Central memory CD8-positive, alpha-beta T cell (primary cell): ENCODE data around the gene ARHGAP23.

ENCODE experiments used
- ATAC-seq: fragments of 150-1000 bp; cut with Tn5 transposase; replicated peaks from 2 replicates; pipeline ENCODE4 v1.10.0; 2022; ENCODE audit warnings: mild to moderate bottlenecking, moderate FRiP score, moderate number of reproducible peaks; ENCODE audit not compliant: poor library complexity, severe bottlenecking; ENCODE audit errors: extremely low read depth
- DNase-seq, 2 donors: peaks; one replicate each; pipeline ENCODE4 v3.0.0; 2021; ENCODE audit warnings: low spot score in 2 of 2
- H3K27ac Mint-ChIP-seq: one replicate; pipeline ENCODE4 v1.8.0; 2022; ENCODE audit warnings: low read depth, mild to moderate bottlenecking, moderate library complexity, mixed read lengths
- H3K27me3 Mint-ChIP-seq: one replicate; pipeline ENCODE4 v1.8.0; 2022; ENCODE audit warnings: mixed read lengths
- H3K36me3 Mint-ChIP-seq: one replicate; pipeline ENCODE4 v1.8.0; 2022; ENCODE audit warnings: mild to moderate bottlenecking, moderate library complexity, mixed read lengths; ENCODE audit not compliant: insufficient read depth
- H3K4me1 Mint-ChIP-seq: one replicate; pipeline ENCODE4 v1.8.0; 2022; ENCODE audit warnings: mixed read lengths
- H3K4me3 Mint-ChIP-seq: one replicate; pipeline ENCODE4 v1.8.0; 2022; ENCODE audit warnings: mild to moderate bottlenecking, moderate library complexity, mixed read lengths
- H3K9me3 Mint-ChIP-seq: one replicate; pipeline ENCODE4 v1.8.0; 2022; ENCODE audit warnings: mixed read lengths

The ARHGAP23 gene

DNA sequence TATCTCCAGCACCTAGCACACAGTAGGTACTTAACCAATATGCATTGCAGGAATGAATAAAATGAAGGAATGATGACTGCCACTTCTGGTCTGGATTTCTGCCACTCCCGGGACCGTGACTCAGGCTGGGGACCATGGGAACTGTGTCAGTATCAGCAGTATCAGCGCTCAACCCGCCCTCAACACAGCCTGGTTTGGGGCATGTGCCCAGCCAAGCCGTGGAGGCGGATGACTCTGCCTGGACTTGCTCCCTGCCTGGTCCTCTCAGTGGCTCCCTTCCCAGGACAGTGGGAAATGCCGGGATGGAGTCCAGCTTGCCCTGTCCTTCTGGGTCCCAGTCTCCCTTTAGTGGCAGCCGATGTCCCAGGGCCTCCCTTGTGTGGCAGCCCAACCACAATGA is 122.4 kb downstream of the ARHGAP23 start:
- no peak for ATAC-seq
- H3K27me3 Mint-ChIP-seq, result peaks cover 65% of the 10 kb centered on the region
- DNase-seq, result no peak
- H3K4me1 Mint-ChIP-seq, result no peaks in the 10 kb centered on the region
- H3K36me3 Mint-ChIP-seq, result no peaks in the 10 kb centered on the region
- H3K27ac Mint-ChIP-seq, result no peak overlapping the region
- no peaks in the 10 kb centered on the region for H3K9me3 Mint-ChIP-seq
- no peak overlapping the region for H3K4me3 Mint-ChIP-seq

GRCh38 chr17:38551121-38551520 is 122.9 kb downstream of the ARHGAP23 start:
- H3K4me1 Mint-ChIP-seq, result no peaks in the 10 kb centered on the region
- no peaks in the 10 kb centered on the region for H3K9me3 Mint-ChIP-seq
- ATAC-seq, result no peak
- no peak overlapping the region for H3K27ac Mint-ChIP-seq
- peaks cover 65% of the 10 kb centered on the region for H3K27me3 Mint-ChIP-seq
- no peak overlapping the region for H3K4me3 Mint-ChIP-seq
- H3K36me3 Mint-ChIP-seq, result no peaks in the 10 kb centered on the region
- DNase-seq, result no peak

DNA sequence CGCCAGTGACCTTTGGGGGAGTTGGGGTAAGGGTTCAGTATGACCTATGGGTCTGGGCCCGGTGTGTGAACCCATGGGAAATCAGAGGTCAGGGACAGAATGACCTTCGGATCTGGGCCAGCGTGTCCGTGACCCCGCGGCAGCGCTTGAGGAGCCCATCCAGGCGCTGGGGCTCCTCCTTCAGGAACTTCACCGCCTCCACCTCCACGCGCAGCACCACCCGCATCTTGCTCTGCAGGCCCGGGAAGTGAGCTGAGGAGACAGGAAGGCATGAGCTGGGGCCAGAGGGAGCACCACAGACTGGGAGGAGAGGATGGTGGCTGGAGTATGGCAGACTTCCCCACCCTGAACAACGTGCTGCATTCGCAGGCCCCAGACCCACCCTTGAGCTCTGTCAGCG is 124.1 kb downstream of the ARHGAP23 start:
- Mint-ChIP-seq H3K27me3 (peaks cover 57% of the 10 kb centered on the region), H3K27ac (no peak overlapping the region)

GRCh38 chr17:38554430-38555350 is 126.4 kb downstream of the ARHGAP23 start:
- Mint-ChIP-seq H3K27me3 (peaks cover 33% of the 10 kb centered on the region), H3K4me3 (no peak overlapping the region), H3K9me3 (no peaks in the 10 kb centered on the region), H3K36me3 (peaks cover 2% of the 10 kb centered on the region), H3K4me1 (peaks cover 12% of the 10 kb centered on the region), H3K27ac (no peak overlapping the region)
- DNase-seq, result no peak
- ATAC-seq, result no peak

More for the DNA sequence above, 124.1 kb downstream of the ARHGAP23 start:
- ATAC-seq (no peak), DNase-seq (no peak)
- Mint-ChIP-seq H3K36me3 (no peaks in the 10 kb centered on the region), H3K9me3 (no peaks in the 10 kb centered on the region), H3K4me3 (no peak overlapping the region), H3K4me1 (no peaks in the 10 kb centered on the region)

DNA sequence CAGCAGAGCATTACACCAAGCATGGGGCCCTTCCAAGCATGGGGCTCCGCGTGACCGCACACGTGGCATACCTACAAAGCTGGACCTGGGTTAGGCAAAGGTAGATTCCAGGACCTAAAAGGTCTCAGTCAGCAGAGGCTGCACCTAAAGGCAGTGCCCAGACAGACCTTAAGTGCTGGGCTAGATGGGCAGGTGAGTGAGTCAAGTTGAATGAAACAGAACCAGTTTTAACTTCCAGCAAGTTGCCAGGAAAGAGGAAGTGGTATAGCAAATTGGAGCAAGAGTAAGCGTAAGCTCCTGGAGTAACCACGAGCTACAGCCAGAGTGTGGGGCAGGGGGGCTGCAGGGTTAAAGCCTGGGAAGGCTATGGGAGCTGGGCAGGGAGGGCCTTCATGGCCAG is 128.0 kb downstream of the ARHGAP23 start:
- DNase-seq (no peak), ATAC-seq (no peak)
- H3K4me3 Mint-ChIP-seq, result no peak overlapping the region
- H3K27me3 Mint-ChIP-seq, result peaks cover 36% of the 10 kb centered on the region
- H3K4me1 Mint-ChIP-seq, result peaks cover 20% of the 10 kb centered on the region
- no peak overlapping the region for H3K27ac Mint-ChIP-seq
- no peaks in the 10 kb centered on the region for H3K9me3 Mint-ChIP-seq
- H3K36me3 Mint-ChIP-seq, result peaks cover 2% of the 10 kb centered on the region

DNA sequence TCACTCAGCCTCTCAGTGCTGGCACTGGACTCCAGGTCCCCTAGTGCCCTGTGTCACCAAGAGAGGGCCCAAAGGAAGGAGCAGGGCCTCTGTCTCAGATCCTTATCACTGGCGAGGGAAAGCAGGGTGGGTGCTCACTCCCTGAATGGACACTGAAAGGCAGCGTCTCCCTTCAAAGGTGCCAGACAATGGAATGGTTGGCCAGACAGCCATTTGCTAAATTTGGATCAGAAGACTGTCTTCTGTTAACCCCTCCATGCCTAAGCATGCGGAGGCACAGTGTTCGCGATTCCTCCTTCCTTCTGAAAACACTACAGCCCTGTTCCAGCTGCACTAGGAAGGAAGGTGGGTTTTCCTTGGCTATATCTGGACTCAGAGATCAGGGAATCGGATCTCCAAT is 129.1 kb downstream of the ARHGAP23 start:
- Mint-ChIP-seq H3K9me3 (no peaks in the 10 kb centered on the region), H3K27ac (no peak overlapping the region), H3K4me1 (peaks cover 22% of the 10 kb centered on the region), H3K27me3 (peaks cover 30% of the 10 kb centered on the region), H3K4me3 (peak overlapping the region; percentile 95), H3K36me3 (peaks cover 3% of the 10 kb centered on the region)
- ATAC-seq (no peak), DNase-seq (no peak)

- Mint-ChIP-seq H3K27ac (no peak overlapping the region), H3K36me3 (peaks cover 3% of the 10 kb centered on the region), H3K4me3 (peak overlapping the region; percentile 95), H3K27me3 (peaks cover 35% of the 10 kb centered on the region), H3K9me3 (no peaks in the 10 kb centered on the region), H3K4me1 (peaks cover 26% of the 10 kb centered on the region)
- DNase-seq, result peak; percentile 79 to 82
- peak; percentile 69 for ATAC-seq
Measured at GRCh38 chr17:38557836-38558727, 129.8 kb downstream of the ARHGAP23 start.

GRCh38 chr17:38558728-38559050 is 130.4 kb downstream of the ARHGAP23 start:
- peak in 1 of 2 donors; percentile 24 for DNase-seq
- Mint-ChIP-seq H3K27ac (peak overlapping the region; percentile 92), H3K36me3 (peaks cover 3% of the 10 kb centered on the region), H3K9me3 (no peaks in the 10 kb centered on the region), H3K4me1 (peaks cover 26% of the 10 kb centered on the region), H3K4me3 (peak overlapping the region; percentile 95), H3K27me3 (peaks cover 41% of the 10 kb centered on the region)
- ATAC-seq, result peak; percentile 50

GRCh38 chr17:38559051-38559879 is 131.0 kb downstream of the ARHGAP23 start:
- no peaks in the 10 kb centered on the region for H3K9me3 Mint-ChIP-seq
- ATAC-seq (peak; percentile 79), DNase-seq (peak; percentile 80 to 84)
- peak overlapping the region; percentile 92 for H3K27ac Mint-ChIP-seq
- peaks cover 26% of the 10 kb centered on the region for H3K4me1 Mint-ChIP-seq
- H3K27me3 Mint-ChIP-seq, result peaks cover 46% of the 10 kb centered on the region
- peak overlapping the region; percentile 95 for H3K4me3 Mint-ChIP-seq
- peaks cover 3% of the 10 kb centered on the region for H3K36me3 Mint-ChIP-seq

DNA sequence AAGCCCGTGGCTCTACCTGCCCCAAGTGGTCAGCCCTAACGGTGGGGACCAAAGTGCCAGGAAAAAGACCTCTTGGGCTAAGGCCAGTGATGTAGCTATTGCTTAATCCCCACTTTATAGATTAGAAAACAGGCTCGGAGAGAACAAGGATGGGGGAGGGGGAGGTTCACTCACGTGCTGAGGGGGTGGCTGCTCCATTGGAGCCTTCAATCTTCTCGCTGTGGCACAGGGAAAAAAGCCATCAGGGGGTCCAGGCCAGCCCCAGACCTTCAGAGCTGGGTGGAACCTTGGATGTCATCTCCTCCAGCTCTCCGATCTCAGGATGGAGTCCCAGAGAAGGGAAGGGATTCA is 131.6 kb downstream of the ARHGAP23 start:
- no peak overlapping the region for H3K27ac Mint-ChIP-seq
- H3K36me3 Mint-ChIP-seq, result peaks cover 3% of the 10 kb centered on the region
- peak overlapping the region; percentile 95 for H3K4me3 Mint-ChIP-seq
- no peaks in the 10 kb centered on the region for H3K9me3 Mint-ChIP-seq
- DNase-seq, result no peak
- H3K4me1 Mint-ChIP-seq, result peaks cover 26% of the 10 kb centered on the region
- peaks cover 50% of the 10 kb centered on the region for H3K27me3 Mint-ChIP-seq
- no peak for ATAC-seq

GRCh38 chr17:38560503-38561318 is 132.4 kb downstream of the ARHGAP23 start:
- DNase-seq (no peak), ATAC-seq (no peak)
- Mint-ChIP-seq H3K9me3 (no peaks in the 10 kb centered on the region), H3K27me3 (peaks cover 50% of the 10 kb centered on the region), H3K4me1 (peaks cover 26% of the 10 kb centered on the region), H3K27ac (no peak overlapping the region), H3K4me3 (peak overlapping the region; percentile 35), H3K36me3 (peaks cover 3% of the 10 kb centered on the region)
